AG20443 (cell line): ENCODE data around the gene SYTL2.
A peak's percentile ranks its signal among the peaks of the same experiment; 100 is the strongest.

Experiments used
- DNase-seq: peaks from one replicate; pipeline ENCODE4 v3.0.0; 2012; ENCODE audit warnings: low spot score, mixed read lengths

SYTL2 gene

GRCh38 chr11:85827748-85828639 is 17.1 kb upstream of the SYTL2 start:
- peak; percentile 79 for DNase-seq

GRCh38 chr11:85826116-85826855 is 15.3 kb upstream of the SYTL2 start:
- peak; percentile 74 for DNase-seq

GRCh38 chr11:85825616-85826015 is 14.7 kb upstream of the SYTL2 start:
- DNase-seq: no peak

GRCh38 chr11:85823816-85824215 is 12.9 kb upstream of the SYTL2 start:
- no peak for DNase-seq

- peak; percentile 37 for DNase-seq
These were observed 11.9 kb upstream of the SYTL2 start for GRCh38 chr11:85822814-85823213.

- no peak for DNase-seq
These were observed 10.7 kb upstream of the SYTL2 start for GRCh38 chr11:85821636-85822035.

- no peak for DNase-seq
These were observed 8.5 kb upstream of the SYTL2 start for GRCh38 chr11:85819441-85819840.

- no peak for DNase-seq
These were observed 4.4 kb upstream of the SYTL2 start for GRCh38 chr11:85815186-85815931.

- DNase-seq: no peak
These were observed 2.8 kb upstream of the SYTL2 start for GRCh38 chr11:85813721-85814120.

GRCh38 chr11:85811624-85812023 is 683 bp upstream of the SYTL2 start:
- DNase-seq: no peak

GRCh38 chr11:85810521-85810870 is 445 bp downstream of the SYTL2 start:
- DNase-seq: no peak

GRCh38 chr11:85809863-85810262 is 1.1 kb downstream of the SYTL2 start:
- no peak for DNase-seq

GRCh38 chr11:85809191-85809590 is 1.8 kb downstream of the SYTL2 start:
- DNase-seq: no peak

- DNase-seq: no peak
These were observed 4.1 kb downstream of the SYTL2 start for GRCh38 chr11:85806876-85807275.

- DNase-seq: no peak
These were observed 4.9 kb downstream of the SYTL2 start for GRCh38 chr11:85806016-85806415.

- peak; percentile 35 for DNase-seq
These were observed 5.6 kb downstream of the SYTL2 start for GRCh38 chr11:85805387-85805786.

- DNase-seq: no peak
These were observed 7.0 kb downstream of the SYTL2 start for GRCh38 chr11:85803920-85804319.

GRCh38 chr11:85803303-85803702 is 7.6 kb downstream of the SYTL2 start:
- no peak for DNase-seq

- no peak for DNase-seq
These were observed 9.4 kb downstream of the SYTL2 start for GRCh38 chr11:85801527-85801926.

GRCh38 chr11:85800595-85801342 is 10.2 kb downstream of the SYTL2 start:
- DNase-seq: no peak

GRCh38 chr11:85799142-85799541 is 11.8 kb downstream of the SYTL2 start:
- no peak for DNase-seq

GRCh38 chr11:85798361-85798760 is 12.6 kb downstream of the SYTL2 start:
- DNase-seq: no peak
